NOMO-1 treated with dmso at 0.1 percent for 144 hours (cell line): Measurements from ENCODE around the gene CRYBA1.
"Not testable (repeated sequence)": the region's sequence is repeated elsewhere in the genome, so short reads cannot be mapped to it uniquely, and the experiment has no call there.

Experiments
- DNase-seq: peaks from one replicate; lab custom pipeline; 2025; ENCODE audit not compliant: unreplicated experiment; lab: John Stamatoyannopoulos, UW

Gene CRYBA1

DNA sequence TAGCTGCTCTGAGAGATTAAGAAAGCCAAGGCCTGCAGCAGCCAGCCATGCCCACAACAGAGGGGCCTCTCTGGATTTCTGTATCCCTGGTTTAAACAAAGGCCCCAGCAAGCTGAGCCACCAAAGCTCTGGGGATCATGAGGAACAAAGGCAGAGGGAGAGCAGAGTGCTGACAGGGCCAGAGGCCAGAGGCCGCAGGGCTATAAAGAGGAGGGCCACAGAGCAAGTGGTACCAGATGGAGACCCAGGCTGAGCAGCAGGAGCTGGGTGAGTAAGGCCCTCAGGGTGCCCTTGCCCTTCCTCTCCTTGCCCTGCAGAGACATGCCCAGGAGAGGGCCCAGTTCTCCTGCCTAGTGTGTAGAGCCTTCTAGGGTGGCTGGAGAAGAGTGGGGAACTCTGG, at the start of gene CRYBA1:
CRYBA1 (plus strand) TSS at position 232 of the 400 bp plus-strand sequence; CDS start at position 237, 5 bp downstream.
- DNase-seq, result no peak

DNA sequence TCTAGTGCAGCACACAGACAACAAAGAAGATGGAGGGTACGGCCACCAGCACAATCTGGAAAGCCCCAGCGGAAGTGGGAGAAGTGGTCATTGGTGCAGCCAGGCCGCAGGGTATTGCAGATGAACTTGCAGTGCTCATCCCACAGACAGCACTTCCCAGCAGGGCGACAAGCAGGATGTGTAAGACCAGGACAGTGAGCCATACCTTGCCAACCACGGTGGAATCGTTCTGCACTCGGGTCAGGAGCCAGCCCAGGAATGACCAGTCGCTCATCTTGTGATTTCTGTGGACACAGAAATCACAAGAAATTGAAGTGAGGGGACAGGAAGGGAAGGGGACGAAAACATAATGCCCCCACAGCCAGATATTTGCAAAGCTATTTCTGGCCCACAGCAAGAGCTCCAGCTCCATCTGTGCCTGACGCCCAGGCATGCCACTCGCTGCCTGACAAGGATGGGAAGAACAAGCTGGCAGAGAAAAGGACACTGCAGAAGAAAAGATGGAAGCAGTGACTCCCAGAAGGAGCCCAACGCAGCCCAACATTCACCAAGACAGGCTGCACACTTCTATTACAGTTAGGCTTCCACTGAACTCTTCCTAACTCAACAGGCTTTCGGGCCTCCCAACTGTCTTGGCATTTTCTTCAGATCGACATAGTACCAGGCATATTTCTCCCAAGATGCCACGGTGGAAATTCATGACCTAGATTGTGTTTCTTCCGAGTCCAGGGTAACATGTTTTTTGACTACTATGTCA, 49.0 kb upstream of the CRYBA1 start:
- DNase-seq, result no peak

GRCh38 chr17:29204068-29204804, 42.4 kb upstream of the CRYBA1 start:
- not testable (repeated sequence) for DNase-seq

- DNase-seq, result no peak
Observed at GRCh38 chr17:29205047-29205446, 41.6 kb upstream of the CRYBA1 start.

DNA sequence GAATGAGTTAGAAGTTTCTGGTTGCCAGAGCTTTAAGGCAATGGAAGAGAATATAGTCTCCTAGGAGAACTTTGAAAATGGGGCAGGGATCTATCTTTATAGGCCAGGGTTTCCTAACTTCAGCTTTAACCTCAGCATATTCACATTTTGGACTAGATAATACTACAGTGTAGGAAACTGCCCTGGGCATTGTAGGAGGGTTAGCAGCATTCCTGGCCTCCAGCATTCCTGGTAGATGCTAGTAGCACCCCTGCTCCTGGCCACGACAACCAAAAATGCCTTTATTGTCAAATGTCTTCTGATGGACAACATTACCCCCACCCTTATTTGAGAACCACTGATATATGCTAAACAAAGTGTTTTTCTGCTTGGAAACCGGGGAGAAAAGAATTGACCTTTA, 38.7 kb upstream of the CRYBA1 start:
- no peak for DNase-seq

DNA sequence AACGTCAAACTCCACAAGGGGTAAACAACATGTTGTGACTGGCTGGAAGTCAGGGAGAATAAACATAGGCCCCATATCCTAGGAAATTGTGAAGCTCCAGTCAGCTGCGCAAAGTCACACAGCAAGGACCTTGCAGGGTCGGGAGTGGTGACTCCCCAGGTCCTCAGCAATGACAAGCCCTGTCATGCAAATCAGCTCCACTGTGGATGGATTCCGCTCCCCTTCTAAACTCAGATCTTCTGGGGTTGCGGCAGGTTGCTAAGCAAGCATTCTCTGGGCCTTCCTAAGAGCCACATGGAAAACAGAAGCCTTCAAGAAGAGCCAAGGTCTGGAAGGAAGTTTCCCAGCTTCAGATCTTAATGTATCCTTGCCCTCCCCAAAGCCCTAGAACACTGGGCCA, 37.6 kb upstream of the CRYBA1 start:
- no peak for DNase-seq

DNA sequence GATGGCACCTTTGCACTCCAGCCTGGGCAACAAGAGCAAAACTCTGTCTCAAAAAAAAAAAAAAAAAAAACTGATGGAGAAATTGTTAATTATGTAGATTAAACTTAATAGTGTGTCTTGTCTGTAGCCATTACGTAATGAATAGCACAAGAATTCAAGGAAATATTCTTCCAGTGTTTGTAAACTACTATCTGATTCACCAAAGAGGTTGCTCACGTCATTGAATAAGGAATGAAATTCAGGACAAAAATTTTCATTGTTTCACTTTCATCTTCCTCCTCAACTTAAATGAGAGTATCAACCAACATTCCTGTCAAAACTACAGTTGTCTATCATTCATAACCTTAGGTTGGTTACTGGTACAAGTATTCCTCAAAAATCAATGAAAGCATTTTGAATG, 35.8 kb upstream of the CRYBA1 start:
- no peak for DNase-seq

DNA sequence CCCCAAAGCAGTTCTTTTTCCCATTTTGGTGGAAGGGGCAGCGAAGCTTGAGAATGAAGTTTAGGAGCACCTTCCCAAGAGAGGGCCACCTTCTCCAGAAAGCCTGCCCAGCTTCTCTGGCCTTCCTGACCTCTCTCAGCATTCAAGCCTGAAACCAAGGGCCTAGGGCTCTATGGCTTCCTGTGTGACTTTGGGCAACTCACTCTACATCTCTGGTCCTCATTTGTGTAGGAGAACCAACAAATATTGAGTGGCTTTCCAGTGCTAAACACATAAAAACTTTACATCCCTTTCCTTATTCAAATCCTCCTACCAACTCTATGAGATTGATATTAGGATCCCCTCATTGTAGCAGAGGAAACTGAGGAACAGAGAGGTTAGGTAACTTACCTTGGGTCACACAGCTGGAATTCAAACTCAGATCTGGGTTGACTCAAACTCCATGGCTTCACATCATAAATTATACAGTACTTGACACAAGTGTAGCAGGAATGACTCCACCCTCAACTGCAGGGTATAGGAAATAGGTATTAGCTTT, 34.5 kb upstream of the CRYBA1 start:
- DNase-seq, result no peak

DNA sequence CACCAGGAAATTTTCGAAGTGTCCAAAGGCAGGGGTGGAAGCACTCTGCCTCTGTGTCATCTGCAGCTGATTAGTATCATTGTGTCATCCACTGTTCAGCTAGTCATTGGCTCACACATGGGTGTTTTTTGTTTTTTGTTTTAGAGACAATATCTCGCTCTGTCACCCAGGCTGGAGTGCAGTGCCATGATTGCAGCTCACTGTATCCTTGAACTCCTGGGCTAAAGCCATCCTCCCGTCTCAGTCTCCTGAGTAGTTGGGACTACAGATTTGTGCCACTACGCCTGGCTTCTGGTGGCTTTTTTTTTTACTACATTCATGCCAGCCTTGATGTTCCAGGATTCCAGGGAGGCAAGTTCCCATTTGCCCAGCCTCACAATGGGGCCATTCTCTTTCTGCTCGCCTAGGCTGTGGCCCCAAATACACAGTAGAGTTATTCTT, 34.0 kb upstream of the CRYBA1 start:
- DNase-seq, result no peak

DNA sequence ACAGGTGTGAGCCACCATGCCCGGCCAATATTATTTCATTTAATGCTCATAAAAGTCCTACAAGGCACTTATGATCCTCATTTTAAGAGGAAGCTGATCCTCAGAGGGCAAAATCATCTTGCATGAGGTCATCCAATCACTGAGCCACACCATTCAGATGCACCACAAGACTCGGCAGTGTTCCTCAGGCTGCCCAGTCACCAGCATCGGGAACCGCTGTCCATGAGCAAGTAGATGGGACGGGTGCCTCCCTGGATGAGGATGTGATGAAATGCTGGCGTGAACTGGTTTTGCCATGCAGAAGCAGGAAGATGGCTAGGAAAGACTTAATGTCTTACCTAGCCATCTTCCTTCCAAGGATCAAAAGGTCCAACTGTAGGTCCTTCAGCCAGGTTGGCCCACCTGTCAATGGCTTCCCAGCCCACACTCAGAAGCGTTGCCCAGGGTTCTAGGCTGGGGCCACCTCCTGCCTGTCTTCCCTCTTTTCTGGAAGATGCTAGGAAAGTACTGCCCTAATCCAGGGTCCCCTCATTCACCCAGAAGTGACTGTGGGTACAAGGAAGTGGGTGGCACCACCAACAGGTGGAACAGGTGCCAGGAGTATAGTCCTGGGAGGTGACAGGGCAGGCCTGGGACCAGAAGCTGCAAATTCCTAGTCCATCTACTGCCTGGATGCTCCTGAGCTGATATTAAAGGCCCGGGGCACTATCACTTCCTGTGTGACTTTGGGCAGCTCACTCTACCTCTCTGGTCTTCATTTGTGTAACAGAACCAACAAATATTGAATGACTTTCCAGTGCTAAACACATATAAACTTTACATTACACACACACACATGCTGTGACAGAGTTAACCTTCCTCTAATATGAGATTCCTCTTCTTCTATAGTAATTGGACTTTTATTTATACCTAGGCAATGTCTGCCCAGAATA, 32.2 kb upstream of the CRYBA1 start:
- no peak for DNase-seq

DNA sequence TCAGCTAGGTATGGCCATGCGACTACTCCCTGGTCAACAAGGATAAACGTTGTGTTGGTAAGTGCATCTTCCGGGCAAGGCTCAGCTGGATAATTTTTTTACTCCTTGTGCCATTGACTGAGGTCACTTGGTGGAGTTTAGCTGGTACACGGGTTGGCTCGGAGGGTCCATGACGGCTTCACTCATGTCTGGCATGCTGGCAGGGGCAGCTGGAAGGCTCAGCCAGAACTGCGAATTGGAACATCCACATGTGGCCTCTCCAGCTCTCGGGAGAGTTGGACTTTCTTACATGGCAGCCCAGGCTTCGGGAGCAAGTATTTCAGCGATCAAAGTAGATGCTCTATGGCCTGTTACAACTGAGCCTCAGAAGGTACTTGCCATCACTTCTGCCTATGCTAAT, 31.5 kb upstream of the CRYBA1 start:
- DNase-seq, result no peak

- DNase-seq, result no peak
Observed at GRCh38 chr17:29215717-29216116, 30.9 kb upstream of the CRYBA1 start.

GRCh38 chr17:29216181-29216580, 30.5 kb upstream of the CRYBA1 start:
- DNase-seq, result no peak

- no peak for DNase-seq
Observed at GRCh38 chr17:29216856-29217255, 29.8 kb upstream of the CRYBA1 start.

DNA sequence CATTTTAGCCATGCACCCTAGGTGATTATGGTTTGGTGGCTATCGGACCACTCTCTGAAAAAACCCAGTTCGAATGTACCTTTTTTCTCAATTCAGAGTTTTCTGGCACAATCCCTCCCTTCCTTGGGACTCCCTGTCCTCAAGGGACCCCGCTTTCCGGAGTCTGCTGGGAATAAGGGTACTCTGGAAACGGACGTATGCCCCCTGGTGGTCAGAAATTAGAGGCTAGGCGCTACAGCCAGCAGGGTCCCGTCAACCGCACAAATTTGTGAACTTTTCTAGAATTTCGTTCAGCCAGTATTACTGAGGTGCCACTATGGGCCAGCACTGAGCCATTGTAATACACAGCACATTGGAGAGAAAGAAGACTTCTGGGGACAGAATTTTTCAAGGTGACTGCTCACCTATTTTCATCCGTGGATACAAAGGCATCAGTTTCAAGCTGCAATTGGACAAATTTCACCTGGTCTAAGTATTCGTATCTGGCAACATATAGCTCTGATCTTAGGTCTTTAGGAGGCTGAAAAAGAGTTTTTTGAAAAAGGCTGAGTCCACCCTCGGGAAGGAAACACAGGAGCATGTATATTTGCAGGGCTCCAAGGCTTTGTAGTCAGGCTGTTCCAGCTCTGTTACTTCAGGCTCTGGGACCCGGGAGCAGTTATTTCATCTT, 27.1 kb upstream of the CRYBA1 start:
- peak; percentile 75 for DNase-seq

DNA sequence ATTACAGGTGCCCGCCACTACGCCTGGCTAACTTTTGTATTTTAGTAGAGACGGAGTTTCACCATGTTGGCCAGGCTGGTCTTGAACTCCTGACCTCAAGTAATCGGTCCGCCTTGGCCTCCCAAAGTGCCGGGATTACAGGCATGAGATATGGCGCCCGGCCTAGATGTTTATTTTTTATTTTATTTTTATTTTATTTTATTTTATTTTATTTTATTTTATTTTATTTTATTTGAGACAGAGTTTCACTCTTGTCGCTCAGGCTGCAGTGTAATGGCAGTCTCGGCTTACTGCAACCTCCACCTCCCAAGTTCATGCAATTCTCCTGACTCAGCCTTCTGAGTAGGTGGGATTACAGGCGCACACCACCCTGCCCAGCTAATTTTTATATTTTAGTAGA, 25.3 kb upstream of the CRYBA1 start:
- not testable (repeated sequence) for DNase-seq

- DNase-seq, result no peak
Observed at GRCh38 chr17:29225396-29225795, 21.3 kb upstream of the CRYBA1 start.

GRCh38 chr17:29233301-29233700, 13.4 kb upstream of the CRYBA1 start:
- no peak for DNase-seq

GRCh38 chr17:29234972-29235371, 11.7 kb upstream of the CRYBA1 start:
- DNase-seq, result not testable (repeated sequence)

GRCh38 chr17:29235904-29236303, 10.8 kb upstream of the CRYBA1 start:
- no peak for DNase-seq
